Cardiac fibroblast (primary cell): Measurements from ENCODE around the gene ONECUT3.

Experiments used
- DNase-seq, 2 donors: peaks; one replicate each; pipeline versions ENCODE4 v3.0.0 to v3.0.0-alpha.2; 2010; ENCODE audit warnings: low read depth in 2 of 2
- H3K4me3 ChIP-seq, 2 donors: replicated peaks in 1 of 2; 1 replicate in 1 of 2; 2 replicates in 1 of 2; pipeline ENCODE4 v1.5.1; 2011; ENCODE audit warnings: low read depth in 2 of 2, low read length in 2 of 2, mild to moderate bottlenecking in 2 of 2, moderate library complexity in 1 of 2
- TF ChIP-seq, protein P1 (sequence below): IDR thresholded peaks from one replicate; pipeline ENCODE4 v1.5.1; 2011; ENCODE audit warnings: low read depth, mild to moderate bottlenecking, low read length, inconsistent platforms

ONECUT3 gene

DNA sequence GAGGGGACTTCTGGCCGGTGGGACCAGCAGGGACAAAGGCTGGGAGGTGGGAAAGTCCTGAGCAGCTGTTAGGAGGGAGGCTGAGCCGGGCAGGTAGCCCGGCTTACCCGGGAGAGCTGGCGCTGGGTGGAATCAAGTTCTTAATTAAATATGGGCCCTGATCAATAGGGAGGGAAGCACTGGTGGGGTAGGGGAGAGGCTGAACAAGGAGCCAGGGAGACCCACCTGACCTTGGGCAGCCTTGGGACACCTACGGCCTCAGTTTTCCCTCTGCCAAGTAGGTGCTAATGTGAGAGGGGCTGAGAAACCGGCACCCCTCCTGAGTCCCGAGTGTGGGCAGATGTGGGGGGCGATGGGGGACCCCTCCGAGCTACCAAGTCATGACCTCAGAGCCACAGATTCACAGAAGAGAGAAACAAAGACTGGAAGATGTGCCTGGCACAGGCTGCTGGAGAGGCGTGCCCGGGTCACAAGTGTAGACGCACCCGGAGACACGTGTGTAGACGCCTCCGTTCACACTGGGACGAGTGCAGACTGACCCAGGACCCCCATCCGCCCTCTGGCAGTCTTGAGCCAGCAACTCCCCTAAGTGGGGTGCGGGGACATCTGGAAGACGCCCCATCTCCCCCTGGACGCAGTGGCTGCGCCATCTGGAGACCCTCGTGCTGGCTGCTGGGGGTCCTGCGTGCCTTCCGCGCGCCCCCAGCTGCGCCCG lies 8.4 kb downstream of the ONECUT3 start:
- TF ChIP-seq, protein P1, sequence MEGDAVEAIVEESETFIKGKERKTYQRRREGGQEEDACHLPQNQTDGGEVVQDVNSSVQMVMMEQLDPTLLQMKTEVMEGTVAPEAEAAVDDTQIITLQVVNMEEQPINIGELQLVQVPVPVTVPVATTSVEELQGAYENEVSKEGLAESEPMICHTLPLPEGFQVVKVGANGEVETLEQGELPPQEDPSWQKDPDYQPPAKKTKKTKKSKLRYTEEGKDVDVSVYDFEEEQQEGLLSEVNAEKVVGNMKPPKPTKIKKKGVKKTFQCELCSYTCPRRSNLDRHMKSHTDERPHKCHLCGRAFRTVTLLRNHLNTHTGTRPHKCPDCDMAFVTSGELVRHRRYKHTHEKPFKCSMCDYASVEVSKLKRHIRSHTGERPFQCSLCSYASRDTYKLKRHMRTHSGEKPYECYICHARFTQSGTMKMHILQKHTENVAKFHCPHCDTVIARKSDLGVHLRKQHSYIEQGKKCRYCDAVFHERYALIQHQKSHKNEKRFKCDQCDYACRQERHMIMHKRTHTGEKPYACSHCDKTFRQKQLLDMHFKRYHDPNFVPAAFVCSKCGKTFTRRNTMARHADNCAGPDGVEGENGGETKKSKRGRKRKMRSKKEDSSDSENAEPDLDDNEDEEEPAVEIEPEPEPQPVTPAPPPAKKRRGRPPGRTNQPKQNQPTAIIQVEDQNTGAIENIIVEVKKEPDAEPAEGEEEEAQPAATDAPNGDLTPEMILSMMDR, result no peak
- no peak overlapping the region for H3K4me3 ChIP-seq
- no peak for DNase-seq

DNA sequence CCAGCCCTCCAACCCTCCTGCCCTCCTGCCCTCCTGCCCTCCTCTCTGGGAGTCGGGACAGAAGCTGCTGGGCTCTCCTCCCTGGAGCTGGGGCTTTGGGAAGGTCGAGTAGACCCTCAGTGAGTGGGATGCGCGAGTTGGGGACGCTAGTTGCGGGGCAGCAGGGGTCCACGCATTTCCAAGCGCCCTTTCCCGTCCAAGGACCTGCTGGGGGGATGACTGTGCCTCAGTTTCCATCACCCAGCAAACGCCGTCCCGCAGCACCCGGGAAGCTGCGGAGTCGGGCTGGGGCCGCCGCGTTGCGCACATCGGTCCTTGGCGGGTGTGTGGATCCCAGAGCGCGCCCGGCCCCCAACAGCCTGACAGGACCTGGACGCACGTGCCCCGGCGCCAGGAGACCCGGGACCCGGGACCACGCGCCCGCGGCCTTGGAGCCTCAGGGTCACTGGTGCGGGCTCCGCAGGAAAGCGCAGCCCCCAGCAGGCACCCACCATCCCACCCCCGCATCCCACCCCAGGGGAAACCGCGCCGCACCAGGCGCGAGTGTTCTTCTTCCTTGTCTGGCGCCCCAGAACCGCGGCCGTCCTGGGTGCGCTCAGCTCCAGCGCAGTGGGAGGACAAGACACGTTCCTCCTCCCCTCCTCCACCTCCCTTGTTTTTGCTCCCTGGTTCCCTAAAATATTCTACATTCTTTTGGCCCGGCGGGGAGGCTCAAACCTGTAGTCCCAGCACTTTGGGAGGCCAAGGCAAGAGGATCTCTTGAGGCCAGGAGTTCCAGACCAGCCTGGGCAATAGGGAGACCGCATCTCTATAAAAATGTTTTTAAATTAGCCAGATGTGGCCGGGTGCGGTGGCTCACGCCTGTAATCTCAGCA lies 9.2 kb downstream of the ONECUT3 start:
- DNase-seq, result no peak
- TF ChIP-seq, protein P1, result no peak
- no peak overlapping the region for H3K4me3 ChIP-seq

DNA sequence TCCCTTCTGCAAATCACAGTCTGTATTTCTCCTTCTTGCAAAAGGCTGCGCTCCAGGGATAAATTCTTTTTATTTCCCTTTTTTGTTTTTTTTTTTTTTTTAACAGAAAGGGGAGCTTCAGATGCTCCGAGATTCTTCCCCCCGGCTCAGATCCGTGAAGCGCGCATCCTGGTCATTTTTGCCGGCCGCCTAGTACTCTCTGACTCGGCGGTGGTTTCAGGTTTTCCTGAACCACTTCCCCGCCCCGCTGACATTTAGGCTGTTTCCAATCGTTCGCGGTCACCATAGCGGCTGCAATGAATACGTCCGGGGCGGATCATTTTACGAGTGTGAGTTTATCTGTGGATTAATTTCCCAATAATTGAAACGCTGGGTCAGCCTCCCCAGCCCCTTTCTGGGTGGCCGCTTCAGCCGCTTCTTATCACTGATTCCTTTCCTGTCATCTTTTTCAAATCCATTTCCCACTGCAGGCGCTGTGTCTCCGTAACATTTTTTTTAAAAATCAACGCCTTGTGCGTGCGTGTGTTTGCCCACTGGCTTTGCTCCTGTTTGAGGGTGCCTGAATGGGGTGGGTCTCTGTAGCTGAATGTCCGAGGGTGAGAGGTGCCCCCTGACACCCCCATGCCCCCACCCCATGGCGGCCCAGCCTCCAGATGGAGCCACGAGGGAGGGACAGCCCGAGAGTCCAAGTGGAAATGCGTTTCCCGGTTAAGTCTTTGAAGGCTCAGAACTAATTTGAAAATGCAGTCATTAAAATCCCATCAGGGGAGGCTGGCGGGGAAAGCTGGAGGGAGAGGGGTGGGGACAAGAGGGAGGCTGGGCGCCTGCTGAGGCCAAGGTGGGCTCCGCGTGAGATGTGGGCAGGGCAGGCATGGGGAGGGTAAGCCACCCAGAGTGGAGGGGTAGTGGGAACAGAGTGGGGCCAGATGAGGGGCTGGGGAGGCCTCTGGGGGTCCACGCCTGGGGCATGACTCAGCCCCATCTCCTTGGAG lies 10.6 kb downstream of the ONECUT3 start:
- TF ChIP-seq, protein P1, result no peak
- no peak overlapping the region for H3K4me3 ChIP-seq
- no peak for DNase-seq

DNA sequence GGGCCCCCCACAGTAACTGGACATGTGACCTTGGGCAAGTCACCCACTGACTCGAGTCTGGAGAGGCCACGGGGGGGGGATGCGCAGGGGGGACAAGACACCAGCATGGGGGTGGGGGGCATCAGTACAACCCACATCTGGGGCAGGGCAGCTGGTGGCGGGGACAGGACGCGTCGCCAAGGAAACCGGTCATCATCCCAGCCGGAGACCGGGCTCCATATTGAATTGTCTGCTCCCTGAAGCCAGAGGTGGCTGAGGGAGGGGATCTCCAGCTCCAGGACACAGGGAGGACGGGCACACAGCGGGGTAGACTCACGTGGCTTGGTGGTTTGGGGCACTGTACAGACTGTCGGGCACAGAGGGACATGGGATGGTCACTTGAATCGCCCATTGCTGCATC lies 11.4 kb downstream of the ONECUT3 start:
- DNase-seq, result no peak
- no peak overlapping the region for H3K4me3 ChIP-seq
- TF ChIP-seq, protein P1, result no peak

- TF ChIP-seq, protein P1, result no peak
- no peak for DNase-seq
- no peak overlapping the region for H3K4me3 ChIP-seq
Measured at GRCh38 chr19:1765232-1765903, 12.1 kb downstream of the ONECUT3 start.
